Stimulated activated effector memory CD8-positive, alpha-beta T cell treated with anti-CD3 and anti-CD28 coated beads, Interleukin-12 subunit alpha, Interleukin-12 subunit beta, amount 100 ng/mL, for 72 hours (primary cell): ENCODE results near the gene SULT2A1.
"Not testable (repeated sequence)": the region's sequence is repeated elsewhere in the genome, so short reads cannot be mapped to it uniquely, and the experiment has no call there.

Experiments
- ATAC-seq: fragments of 150-1000 bp; cut with Tn5 transposase; 2 replicates; pipeline ENCODE4 v1.10.0; 2021
- DNase-seq, 2 donors: peaks; one replicate each; pipeline ENCODE4 v3.0.0; 2021 to 2022; ENCODE audit warnings: low spot score in 2 of 2
- H3K27ac Mint-ChIP-seq: one replicate; pipeline ENCODE4 v1.8.0; 2022; ENCODE audit warnings: mild to moderate bottlenecking, mixed read lengths
- H3K36me3 Mint-ChIP-seq: one replicate; pipeline ENCODE4 v1.8.0; 2022; ENCODE audit warnings: mild to moderate bottlenecking, mixed read lengths
- H3K4me1 Mint-ChIP-seq: one replicate; pipeline ENCODE4 v1.8.0; 2022; ENCODE audit warnings: mixed read lengths
- H3K4me3 Mint-ChIP-seq: one replicate; pipeline ENCODE4 v1.8.0; 2022; ENCODE audit warnings: mild to moderate bottlenecking, mixed read lengths
- H3K9me3 Mint-ChIP-seq: one replicate; pipeline ENCODE4 v1.8.0; 2022; ENCODE audit warnings: mixed read lengths

SULT2A1 gene

DNA sequence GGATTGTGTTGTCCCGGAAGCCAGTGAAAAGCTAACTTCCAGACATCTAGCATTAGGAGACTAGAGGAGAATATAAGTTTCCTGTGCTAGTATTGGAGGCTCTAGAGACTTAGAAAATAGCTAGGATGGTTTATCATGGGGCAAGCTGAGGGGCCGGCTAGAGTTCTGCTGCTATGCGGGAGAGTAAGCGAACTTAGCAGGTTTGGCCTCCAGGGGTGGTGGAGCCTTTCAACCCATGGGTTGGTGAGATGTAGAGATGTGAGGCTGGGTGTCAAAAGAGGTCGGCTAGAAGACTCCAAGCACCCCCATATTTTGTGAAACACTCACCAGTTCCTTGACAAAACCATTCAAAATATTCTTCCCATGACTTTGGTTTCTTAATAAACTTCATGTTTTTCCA, 4.4 kb downstream of the SULT2A1 start:
- ATAC-seq: no peak
- H3K4me1 Mint-ChIP-seq: peaks cover 6% of the 10 kb centered on the region
- H3K36me3 Mint-ChIP-seq: no peaks in the 10 kb centered on the region
- DNase-seq: no peak
- no peak overlapping the region for H3K27ac Mint-ChIP-seq
- H3K4me3 Mint-ChIP-seq: no peak overlapping the region
- peaks cover 2% of the 10 kb centered on the region for H3K9me3 Mint-ChIP-seq

GRCh38 chr19:47879385-47879784, 6.7 kb downstream of the SULT2A1 start:
- not testable (repeated sequence) for H3K4me3 Mint-ChIP-seq, H3K9me3 Mint-ChIP-seq, H3K4me1 Mint-ChIP-seq, H3K36me3 Mint-ChIP-seq, H3K27ac Mint-ChIP-seq, ATAC-seq, DNase-seq

GRCh38 chr19:47878906-47879305, 7.2 kb downstream of the SULT2A1 start:
- Mint-ChIP-seq H3K4me3 (no peak overlapping the region), H3K36me3 (no peaks in the 10 kb centered on the region), H3K9me3 (peaks cover 2% of the 10 kb centered on the region), H3K4me1 (no peaks in the 10 kb centered on the region), H3K27ac (no peak overlapping the region)
- DNase-seq (no peak), ATAC-seq (no peak)

DNA sequence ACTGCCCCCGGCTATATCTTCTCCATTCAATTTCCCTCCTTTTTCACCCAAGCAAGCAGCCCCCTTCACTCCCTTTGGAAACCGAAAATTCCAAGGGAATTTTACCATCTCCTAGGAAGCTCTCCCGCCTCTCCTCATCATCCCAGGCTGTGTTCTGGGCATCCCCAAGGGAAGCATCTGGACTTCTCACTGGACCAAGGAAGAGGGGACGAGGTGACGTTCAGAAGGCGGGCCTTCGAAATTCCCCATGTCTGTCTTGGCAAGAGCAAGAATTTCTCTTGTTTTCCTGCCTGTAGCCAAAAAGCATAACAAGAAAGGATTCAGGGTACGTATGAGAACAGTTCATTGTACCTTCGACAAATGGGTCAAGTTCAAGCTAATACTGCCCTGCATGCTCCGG, 20.9 kb downstream of the SULT2A1 start:
- Mint-ChIP-seq H3K27ac (no peak overlapping the region), H3K4me1 (peaks cover 5% of the 10 kb centered on the region), H3K36me3 (no peaks in the 10 kb centered on the region), H3K4me3 (no peak overlapping the region), H3K9me3 (no peaks in the 10 kb centered on the region)
- DNase-seq (no peak), ATAC-seq (no peak)

DNA sequence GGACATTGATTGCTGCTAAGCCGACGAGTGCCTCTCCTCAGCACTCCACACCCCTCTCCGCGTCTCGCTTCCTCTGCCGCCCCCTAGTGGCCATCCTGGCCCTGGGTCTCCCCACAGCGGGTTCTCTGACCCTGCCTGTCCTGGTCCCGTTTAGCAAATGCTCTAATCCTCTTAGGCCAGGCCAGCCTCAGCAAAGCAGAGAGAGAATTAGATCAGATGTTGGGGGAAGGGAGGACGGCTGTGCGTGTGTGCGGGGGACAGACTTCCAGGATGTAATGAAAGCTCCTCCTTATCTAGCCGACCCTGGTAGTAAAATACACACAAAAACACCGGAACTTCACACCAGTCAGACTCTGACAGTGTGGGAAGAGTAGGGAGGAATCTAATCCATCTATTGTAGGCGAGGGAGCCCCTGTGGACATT, 22.6 kb downstream of the SULT2A1 start:
- peak; percentile 88 to 93 for DNase-seq

DNA sequence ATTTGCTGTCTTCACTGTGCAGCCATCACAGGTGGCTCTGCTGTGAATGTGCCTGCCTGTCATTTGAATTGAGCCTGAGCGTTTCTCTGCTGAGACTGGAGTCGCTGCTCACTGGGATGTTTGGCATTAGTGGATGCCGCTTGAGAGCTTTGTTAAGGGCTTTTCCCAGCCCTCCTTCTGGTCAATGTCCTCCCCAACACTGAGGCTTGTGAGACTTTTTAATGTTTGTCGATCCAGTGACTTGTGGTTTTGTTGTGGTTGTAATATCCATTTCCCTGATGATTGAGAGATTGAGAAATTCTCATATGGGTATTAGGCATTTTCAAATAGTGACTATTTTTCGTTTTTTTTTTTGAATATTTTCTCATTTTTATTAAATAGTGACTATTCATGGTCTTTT, 24.5 kb downstream of the SULT2A1 start:
- DNase-seq (no peak), ATAC-seq (no peak)
- H3K27ac Mint-ChIP-seq: no peak overlapping the region
- no peaks in the 10 kb centered on the region for H3K4me1 Mint-ChIP-seq
- no peak overlapping the region for H3K4me3 Mint-ChIP-seq
- H3K9me3 Mint-ChIP-seq: no peaks in the 10 kb centered on the region
- no peaks in the 10 kb centered on the region for H3K36me3 Mint-ChIP-seq

More for the DNA sequence above, 22.6 kb downstream of the SULT2A1 start:
- peak; percentile 92 for ATAC-seq
- no peak overlapping the region for H3K4me3 Mint-ChIP-seq
- H3K27ac Mint-ChIP-seq: no peak overlapping the region
- H3K36me3 Mint-ChIP-seq: no peaks in the 10 kb centered on the region
- H3K9me3 Mint-ChIP-seq: no peaks in the 10 kb centered on the region
- no peaks in the 10 kb centered on the region for H3K4me1 Mint-ChIP-seq

DNA sequence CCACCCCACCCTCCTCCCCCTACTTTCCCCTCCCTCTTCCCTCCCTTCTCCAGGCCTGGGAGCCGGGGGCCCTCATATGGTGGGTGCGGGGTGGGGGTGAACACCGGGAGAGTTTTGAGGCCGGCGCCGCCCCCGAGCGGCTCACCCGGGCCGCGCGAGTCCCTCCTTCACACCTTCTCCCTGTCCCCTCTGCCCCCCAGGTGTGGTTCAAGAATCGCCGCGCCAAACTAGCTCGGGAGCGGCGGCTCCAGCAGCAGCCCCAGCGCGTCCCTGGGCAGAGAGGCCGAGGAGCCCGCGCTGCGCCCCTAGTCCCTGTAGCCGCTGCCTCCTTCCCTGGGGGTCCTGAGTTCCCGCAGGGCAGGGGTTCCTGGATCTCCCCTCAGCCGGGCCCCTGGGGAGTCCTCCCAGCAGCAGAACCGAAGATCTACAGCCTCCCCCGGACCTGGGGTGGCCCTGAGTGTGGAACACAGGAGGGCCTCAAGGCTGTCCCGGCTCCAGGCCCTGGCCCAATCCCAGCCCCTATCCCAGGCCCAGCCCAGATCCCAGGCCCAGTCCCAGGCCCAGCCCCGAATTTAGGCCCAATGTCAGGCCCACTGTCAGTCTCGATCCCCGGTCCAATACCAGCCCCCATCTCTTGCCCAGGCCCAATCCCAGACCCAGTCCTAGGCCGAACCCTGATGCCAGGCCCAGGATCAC, 25.4 kb downstream of the SULT2A1 start:
- Mint-ChIP-seq H3K9me3 (no peaks in the 10 kb centered on the region), H3K27ac (no peak overlapping the region)
- no peak for ATAC-seq

GRCh38 chr19:47859838-47860237, 26.3 kb downstream of the SULT2A1 start:
- ATAC-seq: peak; percentile 22
- not testable (repeated sequence) for H3K27ac Mint-ChIP-seq

More for the DNA sequence above, 25.4 kb downstream of the SULT2A1 start:
- Mint-ChIP-seq H3K4me1 (no peaks in the 10 kb centered on the region), H3K4me3 (no peak overlapping the region), H3K36me3 (no peaks in the 10 kb centered on the region)
- DNase-seq: no peak

DNA sequence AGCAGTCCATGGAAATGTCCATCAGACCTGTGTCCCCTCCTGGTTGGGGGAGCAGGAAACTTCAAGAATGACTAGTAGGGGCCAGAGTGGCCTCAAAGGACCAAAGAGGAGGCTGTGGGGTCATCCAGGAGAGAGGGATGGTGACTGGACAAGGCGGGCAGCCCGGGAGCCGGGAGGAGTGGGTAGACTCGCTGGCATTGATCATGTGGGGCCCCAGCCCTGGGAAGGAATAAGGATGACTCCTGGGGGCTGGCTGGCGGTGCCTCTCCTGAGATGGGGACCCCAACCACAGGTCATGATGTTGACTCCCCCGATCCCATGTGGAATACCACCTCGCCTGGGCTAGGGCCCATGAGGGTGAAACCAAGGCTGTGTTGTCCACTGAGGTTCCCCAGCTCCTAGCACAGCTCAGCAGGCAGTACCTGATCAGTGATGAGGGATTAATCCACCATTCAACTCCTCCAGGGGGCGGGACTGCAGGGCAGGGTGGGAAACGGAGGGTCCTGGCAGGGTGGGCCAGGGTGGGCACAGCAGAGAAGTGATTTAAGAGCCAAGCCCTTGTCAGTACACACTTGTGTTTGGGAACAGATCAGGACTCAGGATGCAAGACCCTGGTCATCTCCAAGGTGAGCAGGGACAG, 27.3 kb downstream of the SULT2A1 start, which contains the start of gene TPRX2:
TSS of gene TPRX2 (plus strand) at position 590 of the 640 bp plus-strand sequence. CDS start at position 602, 12 bp downstream.
- H3K36me3 Mint-ChIP-seq, H3K27ac Mint-ChIP-seq, H3K9me3 Mint-ChIP-seq, DNase-seq, H3K4me1 Mint-ChIP-seq, H3K4me3 Mint-ChIP-seq: not testable (repeated sequence)
- ATAC-seq: peak; percentile 6

More at GRCh38 chr19:47859838-47860237, 26.3 kb downstream of the SULT2A1 start:
- not testable (repeated sequence) for H3K36me3 Mint-ChIP-seq, H3K4me1 Mint-ChIP-seq, DNase-seq, H3K9me3 Mint-ChIP-seq, H3K4me3 Mint-ChIP-seq

DNA sequence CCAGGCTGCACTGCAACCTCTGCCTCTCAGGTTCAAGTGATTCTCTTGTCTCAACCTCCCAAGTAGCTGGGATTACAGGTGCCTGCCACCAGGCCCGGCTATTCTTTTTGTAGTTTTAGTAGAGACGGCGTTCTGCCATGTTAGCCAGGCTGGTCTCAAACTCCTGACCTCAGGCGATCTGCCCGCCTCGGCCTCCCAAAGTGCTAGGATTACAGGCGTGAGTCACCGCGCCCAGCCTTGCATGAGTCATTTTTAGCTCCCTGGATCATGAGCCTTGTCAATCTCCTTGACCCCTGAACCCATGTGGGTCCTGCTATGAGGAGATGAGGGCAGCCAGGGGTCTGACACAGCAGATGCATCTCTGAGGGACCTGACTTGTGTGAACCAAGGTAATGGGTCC, 27.9 kb downstream of the SULT2A1 start:
- H3K4me3 Mint-ChIP-seq, DNase-seq, H3K9me3 Mint-ChIP-seq: not testable (repeated sequence)

GRCh38 chr19:47854459-47854858, 31.7 kb downstream of the SULT2A1 start:
- no peaks in the 10 kb centered on the region for H3K9me3 Mint-ChIP-seq
- no peak for DNase-seq
- H3K4me3 Mint-ChIP-seq: no peak overlapping the region
- H3K36me3 Mint-ChIP-seq: no peaks in the 10 kb centered on the region
- H3K27ac Mint-ChIP-seq: no peak overlapping the region
- ATAC-seq: no peak
- H3K4me1 Mint-ChIP-seq: peaks cover 5% of the 10 kb centered on the region

More for the DNA sequence above, 27.9 kb downstream of the SULT2A1 start:
- not testable (repeated sequence) for ATAC-seq, H3K36me3 Mint-ChIP-seq, H3K27ac Mint-ChIP-seq, H3K4me1 Mint-ChIP-seq

GRCh38 chr19:47853003-47853402, 33.1 kb downstream of the SULT2A1 start:
- DNase-seq (no peak), ATAC-seq (no peak)
- H3K9me3 Mint-ChIP-seq: no peaks in the 10 kb centered on the region
- H3K4me3 Mint-ChIP-seq: no peak overlapping the region
- no peaks in the 10 kb centered on the region for H3K36me3 Mint-ChIP-seq
- H3K4me1 Mint-ChIP-seq: peaks cover 16% of the 10 kb centered on the region
- no peak overlapping the region for H3K27ac Mint-ChIP-seq

GRCh38 chr19:47848823-47849473, 37.2 kb downstream of the SULT2A1 start:
- Mint-ChIP-seq H3K36me3 (no peaks in the 10 kb centered on the region), H3K9me3 (no peaks in the 10 kb centered on the region)
- peak in 1 of 2 donors; percentile 54 for DNase-seq

DNA sequence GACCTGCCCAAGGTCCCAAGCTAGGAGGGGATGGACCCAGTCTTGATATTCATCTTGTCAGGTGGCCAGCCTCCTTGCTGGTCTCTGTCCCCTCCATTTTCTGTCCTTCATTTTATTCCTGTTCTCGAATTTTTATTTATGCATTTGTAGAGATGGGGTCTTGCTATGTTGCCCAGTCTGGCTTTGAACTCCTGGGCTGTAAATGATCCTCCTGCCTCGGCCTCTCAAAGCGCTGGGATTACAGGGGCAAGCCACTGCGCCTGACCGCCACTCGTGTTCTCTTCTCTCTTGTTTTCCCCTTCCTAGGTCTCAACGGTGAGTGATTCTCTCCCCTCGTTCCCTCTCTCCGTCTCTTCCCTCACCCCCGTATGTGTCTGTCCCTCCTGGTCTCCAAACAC, 37.7 kb downstream of the SULT2A1 start:
- Mint-ChIP-seq H3K9me3 (no peaks in the 10 kb centered on the region), H3K36me3 (no peaks in the 10 kb centered on the region), H3K4me3 (no peak overlapping the region), H3K27ac (no peak overlapping the region), H3K4me1 (peaks cover 16% of the 10 kb centered on the region)
- DNase-seq: no peak
- no peak for ATAC-seq

More at GRCh38 chr19:47848823-47849473, 37.2 kb downstream of the SULT2A1 start:
- ATAC-seq: no peak
- Mint-ChIP-seq H3K4me1 (peaks cover 16% of the 10 kb centered on the region), H3K4me3 (peak overlapping the region; percentile 18), H3K27ac (no peak overlapping the region)

DNA sequence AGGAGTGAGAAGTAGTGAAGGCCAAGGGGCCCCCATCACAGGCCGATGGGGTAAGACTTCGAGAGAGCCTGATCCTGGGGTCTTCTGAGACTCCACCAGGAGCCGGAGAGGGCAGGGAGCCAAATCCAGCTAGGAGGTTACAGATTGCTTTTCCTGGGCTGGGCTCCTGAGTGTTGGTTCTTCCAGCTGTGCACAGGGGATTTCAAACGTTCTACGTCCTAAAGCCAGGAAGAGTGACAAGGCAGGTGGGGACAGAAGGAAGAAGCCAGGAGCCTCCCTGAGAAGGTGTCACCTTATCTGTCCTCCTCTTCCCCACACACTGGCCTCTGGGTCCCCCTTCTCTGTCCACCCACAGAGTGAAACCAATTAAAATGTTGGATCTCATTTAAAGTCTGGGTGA, 43.2 kb downstream of the SULT2A1 start:
- no peak for ATAC-seq

More for the DNA sequence above, 43.2 kb downstream of the SULT2A1 start:
- Mint-ChIP-seq H3K4me1 (peaks cover 7% of the 10 kb centered on the region), H3K36me3 (no peaks in the 10 kb centered on the region), H3K4me3 (no peak overlapping the region), H3K27ac (peak overlapping the region; percentile 38), H3K9me3 (no peaks in the 10 kb centered on the region)
- no peak for DNase-seq
